Measurements from ENCODE around the gene SRA1. TPM values are rescaled to one million over a fixed set of nuclear protein-coding genes. Genes with fewer than 3 reads are reported as not detected.

SRA1 gene
- total and polyA plus RNA-seq, 4 donors, result 12.9 to 41.1 (median 19.8) TPM

GRCh38 chr5:140566665-140567064, 9.4 kb upstream of the SRA1 start:
- no peaks in the 10 kb centered on the region for H3K9me3 ChIP-seq (ENCODE audit: control insufficient read depth in 4 of 4, low read length in 3 of 4)
- no peak overlapping the region for H3K4me3 ChIP-seq (ENCODE audit: low read depth in 1 of 3, low read length in 3 of 3)
- H3K27ac ChIP-seq (ENCODE audit: low read depth in 1 of 2, low read length in 2 of 2), result no peak overlapping the region
- TF ChIP-seq, protein P1, sequence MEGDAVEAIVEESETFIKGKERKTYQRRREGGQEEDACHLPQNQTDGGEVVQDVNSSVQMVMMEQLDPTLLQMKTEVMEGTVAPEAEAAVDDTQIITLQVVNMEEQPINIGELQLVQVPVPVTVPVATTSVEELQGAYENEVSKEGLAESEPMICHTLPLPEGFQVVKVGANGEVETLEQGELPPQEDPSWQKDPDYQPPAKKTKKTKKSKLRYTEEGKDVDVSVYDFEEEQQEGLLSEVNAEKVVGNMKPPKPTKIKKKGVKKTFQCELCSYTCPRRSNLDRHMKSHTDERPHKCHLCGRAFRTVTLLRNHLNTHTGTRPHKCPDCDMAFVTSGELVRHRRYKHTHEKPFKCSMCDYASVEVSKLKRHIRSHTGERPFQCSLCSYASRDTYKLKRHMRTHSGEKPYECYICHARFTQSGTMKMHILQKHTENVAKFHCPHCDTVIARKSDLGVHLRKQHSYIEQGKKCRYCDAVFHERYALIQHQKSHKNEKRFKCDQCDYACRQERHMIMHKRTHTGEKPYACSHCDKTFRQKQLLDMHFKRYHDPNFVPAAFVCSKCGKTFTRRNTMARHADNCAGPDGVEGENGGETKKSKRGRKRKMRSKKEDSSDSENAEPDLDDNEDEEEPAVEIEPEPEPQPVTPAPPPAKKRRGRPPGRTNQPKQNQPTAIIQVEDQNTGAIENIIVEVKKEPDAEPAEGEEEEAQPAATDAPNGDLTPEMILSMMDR (IDR thresholded peaks at IDR 0.05; ENCODE audit: low read depth, low read length, missing input control), result no peak
- TF ChIP-seq HNF4G (IDR thresholded peaks at IDR 0.05) (no peak), HNF4A (conservative IDR thresholded peaks at IDR 0.05) (no peak), RAD21 (IDR thresholded peaks at IDR 0.05) (no peak), FOXA1 (IDR thresholded peaks at IDR 0.05) (no peak), SP1 (IDR thresholded peaks at IDR 0.05) (no peak), FOXA2 (IDR thresholded peaks at IDR 0.05) (no peak), YY1 (IDR thresholded peaks at IDR 0.05) (no peak), GABPA (IDR thresholded peaks at IDR 0.05 in 1 of 2, conservative IDR thresholded peaks at IDR 0.05 in 1 of 2) (no peak), NR2F2 (IDR thresholded peaks at IDR 0.05) (no peak), EGR1 (IDR thresholded peaks at IDR 0.05; ENCODE audit: low read depth in 2 of 2) (no peak), RXRA (IDR thresholded peaks at IDR 0.05) (no peak)
- TF ChIP-seq, protein P2, sequence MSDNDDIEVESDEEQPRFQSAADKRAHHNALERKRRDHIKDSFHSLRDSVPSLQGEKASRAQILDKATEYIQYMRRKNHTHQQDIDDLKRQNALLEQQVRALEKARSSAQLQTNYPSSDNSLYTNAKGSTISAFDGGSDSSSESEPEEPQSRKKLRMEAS (IDR thresholded peaks at IDR 0.05), result no peak
- TF ChIP-seq, protein P3, sequence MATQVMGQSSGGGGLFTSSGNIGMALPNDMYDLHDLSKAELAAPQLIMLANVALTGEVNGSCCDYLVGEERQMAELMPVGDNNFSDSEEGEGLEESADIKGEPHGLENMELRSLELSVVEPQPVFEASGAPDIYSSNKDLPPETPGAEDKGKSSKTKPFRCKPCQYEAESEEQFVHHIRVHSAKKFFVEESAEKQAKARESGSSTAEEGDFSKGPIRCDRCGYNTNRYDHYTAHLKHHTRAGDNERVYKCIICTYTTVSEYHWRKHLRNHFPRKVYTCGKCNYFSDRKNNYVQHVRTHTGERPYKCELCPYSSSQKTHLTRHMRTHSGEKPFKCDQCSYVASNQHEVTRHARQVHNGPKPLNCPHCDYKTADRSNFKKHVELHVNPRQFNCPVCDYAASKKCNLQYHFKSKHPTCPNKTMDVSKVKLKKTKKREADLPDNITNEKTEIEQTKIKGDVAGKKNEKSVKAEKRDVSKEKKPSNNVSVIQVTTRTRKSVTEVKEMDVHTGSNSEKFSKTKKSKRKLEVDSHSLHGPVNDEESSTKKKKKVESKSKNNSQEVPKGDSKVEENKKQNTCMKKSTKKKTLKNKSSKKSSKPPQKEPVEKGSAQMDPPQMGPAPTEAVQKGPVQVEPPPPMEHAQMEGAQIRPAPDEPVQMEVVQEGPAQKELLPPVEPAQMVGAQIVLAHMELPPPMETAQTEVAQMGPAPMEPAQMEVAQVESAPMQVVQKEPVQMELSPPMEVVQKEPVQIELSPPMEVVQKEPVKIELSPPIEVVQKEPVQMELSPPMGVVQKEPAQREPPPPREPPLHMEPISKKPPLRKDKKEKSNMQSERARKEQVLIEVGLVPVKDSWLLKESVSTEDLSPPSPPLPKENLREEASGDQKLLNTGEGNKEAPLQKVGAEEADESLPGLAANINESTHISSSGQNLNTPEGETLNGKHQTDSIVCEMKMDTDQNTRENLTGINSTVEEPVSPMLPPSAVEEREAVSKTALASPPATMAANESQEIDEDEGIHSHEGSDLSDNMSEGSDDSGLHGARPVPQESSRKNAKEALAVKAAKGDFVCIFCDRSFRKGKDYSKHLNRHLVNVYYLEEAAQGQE (IDR thresholded peaks at IDR 0.05), result no peak
- TF ChIP-seq, protein P4, sequence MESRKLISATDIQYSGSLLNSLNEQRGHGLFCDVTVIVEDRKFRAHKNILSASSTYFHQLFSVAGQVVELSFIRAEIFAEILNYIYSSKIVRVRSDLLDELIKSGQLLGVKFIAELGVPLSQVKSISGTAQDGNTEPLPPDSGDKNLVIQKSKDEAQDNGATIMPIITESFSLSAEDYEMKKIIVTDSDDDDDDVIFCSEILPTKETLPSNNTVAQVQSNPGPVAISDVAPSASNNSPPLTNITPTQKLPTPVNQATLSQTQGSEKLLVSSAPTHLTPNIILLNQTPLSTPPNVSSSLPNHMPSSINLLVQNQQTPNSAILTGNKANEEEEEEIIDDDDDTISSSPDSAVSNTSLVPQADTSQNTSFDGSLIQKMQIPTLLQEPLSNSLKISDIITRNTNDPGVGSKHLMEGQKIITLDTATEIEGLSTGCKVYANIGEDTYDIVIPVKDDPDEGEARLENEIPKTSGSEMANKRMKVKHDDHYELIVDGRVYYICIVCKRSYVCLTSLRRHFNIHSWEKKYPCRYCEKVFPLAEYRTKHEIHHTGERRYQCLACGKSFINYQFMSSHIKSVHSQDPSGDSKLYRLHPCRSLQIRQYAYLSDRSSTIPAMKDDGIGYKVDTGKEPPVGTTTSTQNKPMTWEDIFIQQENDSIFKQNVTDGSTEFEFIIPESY (IDR thresholded peaks at IDR 0.05), result no peak
- WGBS, result 92% methylated on average over 5 of the region's 5 CpGs
- no peak overlapping the region for H3K9ac ChIP-seq (ENCODE audit: low read depth in 1 of 2, low read length in 2 of 2)
- DNase-seq (ENCODE audit: low spot score), result no peak
- H3K36me3 ChIP-seq (ENCODE audit: control insufficient read depth in 4 of 4, insufficient read depth in 3 of 4, low read depth in 1 of 4, low read length in 3 of 4), result peaks cover 6 to 20% (median 15%) of the 10 kb centered on the region in 4 donors
- H3K27me3 ChIP-seq (ENCODE audit: control insufficient read depth in 4 of 4, insufficient read depth in 4 of 4, low read length in 3 of 4), result no peaks in the 10 kb centered on the region
- H3K4me1 ChIP-seq (ENCODE audit: control insufficient read depth in 4 of 4, insufficient read depth in 4 of 4, low read length in 3 of 4), result peaks cover 20 to 75% (median 67%) of the 10 kb centered on the region in 4 donors

GRCh38 chr5:140565780-140566095, 8.5 kb upstream of the SRA1 start:
- no peak for DNase-seq (ENCODE audit: low spot score)
- TF ChIP-seq SP1 (IDR thresholded peaks at IDR 0.05) (no peak), JUND (IDR thresholded peaks at IDR 0.05) (no peak), RAD21 (IDR thresholded peaks at IDR 0.05) (no peak), EGR1 (IDR thresholded peaks at IDR 0.05; ENCODE audit: low read depth in 2 of 2) (no peak), RXRA (IDR thresholded peaks at IDR 0.05) (no peak), GABPA (IDR thresholded peaks at IDR 0.05 in 1 of 2, conservative IDR thresholded peaks at IDR 0.05 in 1 of 2) (no peak), FOXA1 (IDR thresholded peaks at IDR 0.05) (no peak), HNF4A (conservative IDR thresholded peaks at IDR 0.05) (no peak), TAF1 (conservative IDR thresholded peaks at IDR 0.05) (no peak), NR2F2 (IDR thresholded peaks at IDR 0.05) (no peak)
- TF ChIP-seq, protein P3 (IDR thresholded peaks at IDR 0.05), result no peak
- TF ChIP-seq, protein P2 (IDR thresholded peaks at IDR 0.05), result no peak
- TF ChIP-seq, protein P5, sequence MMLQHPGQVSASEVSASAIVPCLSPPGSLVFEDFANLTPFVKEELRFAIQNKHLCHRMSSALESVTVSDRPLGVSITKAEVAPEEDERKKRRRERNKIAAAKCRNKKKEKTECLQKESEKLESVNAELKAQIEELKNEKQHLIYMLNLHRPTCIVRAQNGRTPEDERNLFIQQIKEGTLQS (IDR thresholded peaks at IDR 0.05), result no peak

More at GRCh38 chr5:140565780-140566095, 8.5 kb upstream of the SRA1 start:
- Histone ChIP-seq H3K36me3 (ENCODE audit: control insufficient read depth in 4 of 4, insufficient read depth in 3 of 4, low read depth in 1 of 4, low read length in 3 of 4) (peaks cover 6 to 20% (median 15%) of the 10 kb centered on the region in 4 donors), H3K27ac (ENCODE audit: low read depth in 1 of 2, low read length in 2 of 2) (peak overlapping the region; percentile 2 to 92), H3K4me1 (ENCODE audit: control insufficient read depth in 4 of 4, insufficient read depth in 4 of 4, low read length in 3 of 4) (peaks cover 20 to 76% (median 71%) of the 10 kb centered on the region in 4 donors), H3K9me3 (ENCODE audit: control insufficient read depth in 4 of 4, low read length in 3 of 4) (no peaks in the 10 kb centered on the region), H3K27me3 (ENCODE audit: control insufficient read depth in 4 of 4, insufficient read depth in 4 of 4, low read length in 3 of 4) (no peaks in the 10 kb centered on the region), H3K4me3 (ENCODE audit: low read depth in 1 of 3, low read length in 3 of 3) (peak overlapping the region in 2 of 3 donors; percentile 66 to 97), H3K9ac (ENCODE audit: low read depth in 1 of 2, low read length in 2 of 2) (peak overlapping the region in 1 of 2 donors; percentile 73)
- whole genome bisulfite sequencing, result 89% methylated on average over 4 of the region's 4 CpGs
